ENCODE data around the gene TSGA10. TPM values are rescaled to one million over a fixed set of nuclear protein-coding genes. Genes with fewer than 3 reads are reported as not detected.
"Not testable (repeated sequence)": the region's sequence is repeated elsewhere in the genome, so short reads cannot be mapped to it uniquely, and the experiment has no call there.

TSGA10 gene
- total RNA-seq, 1 donor from 2014 or later = 3.3 TPM

DNA sequence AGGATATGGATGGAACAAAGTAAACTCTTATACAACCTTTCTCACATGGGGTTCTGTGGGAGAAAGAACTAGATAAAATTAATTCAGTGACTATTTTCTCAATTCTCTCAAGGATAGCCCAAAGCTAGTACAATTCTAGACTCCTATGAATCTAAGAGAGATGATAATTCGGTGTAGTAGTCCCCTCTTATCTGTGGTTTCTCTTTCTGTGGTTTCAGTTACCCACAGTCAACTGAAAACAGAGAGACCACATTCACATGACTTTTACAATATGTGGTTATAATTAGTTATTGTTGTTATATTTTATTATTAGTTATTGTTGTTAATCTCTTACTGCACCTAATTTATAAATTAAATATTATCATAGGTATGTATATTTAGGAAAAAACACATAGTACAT lies 66.7 kb downstream of the TSGA10 start:
- DNase-seq (ENCODE audit: missing footprints) = no peak
- ATAC-seq = no peak
- intact Hi-C loops (cut with DNase I) = no loop called here

DNA sequence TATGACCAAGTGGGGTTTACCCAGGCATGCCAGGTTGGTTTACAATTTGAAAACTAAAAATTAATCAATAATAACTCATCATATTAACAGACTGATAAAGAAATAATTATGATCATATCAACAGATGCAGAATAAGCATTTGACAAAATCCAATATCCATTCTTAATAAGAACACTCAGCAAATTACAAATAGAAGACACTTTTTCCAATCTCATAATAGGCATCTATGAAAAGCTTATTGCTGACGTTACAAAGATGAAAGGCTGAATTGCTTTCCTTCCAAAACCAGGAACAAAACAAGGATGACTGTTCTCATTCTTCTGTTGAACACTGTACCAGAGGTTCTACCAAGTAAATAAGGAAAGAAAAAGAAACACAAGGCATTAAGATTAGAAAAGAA lies 68.4 kb downstream of the TSGA10 start:
- DNase-seq (ENCODE audit: missing footprints) (no peak), ATAC-seq (no peak)
- intact Hi-C loops (cut with DNase I) = no loop called here

DNA sequence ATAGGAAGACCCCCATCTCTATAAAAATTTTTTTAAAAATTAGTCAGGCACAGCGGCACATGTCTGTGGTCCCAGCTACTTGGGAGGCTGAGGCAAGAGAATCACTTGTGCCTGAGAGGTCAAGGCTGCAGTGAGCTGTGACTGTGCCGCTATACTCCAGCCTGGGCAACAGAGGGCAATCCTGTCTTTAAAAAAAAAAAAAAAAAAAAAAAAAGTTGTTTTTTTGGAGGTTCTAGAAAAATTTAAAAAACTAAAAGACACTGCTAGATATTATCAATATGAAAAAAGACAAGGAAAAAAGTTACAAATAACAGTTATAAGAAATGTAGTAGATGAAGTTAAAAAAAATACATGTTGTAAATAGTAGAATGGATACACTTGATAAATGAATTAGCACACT lies 69.3 kb downstream of the TSGA10 start:
- ATAC-seq (no peak), DNase-seq (ENCODE audit: missing footprints) (no peak)
- intact Hi-C loops (cut with DNase I) = no loop called here

DNA sequence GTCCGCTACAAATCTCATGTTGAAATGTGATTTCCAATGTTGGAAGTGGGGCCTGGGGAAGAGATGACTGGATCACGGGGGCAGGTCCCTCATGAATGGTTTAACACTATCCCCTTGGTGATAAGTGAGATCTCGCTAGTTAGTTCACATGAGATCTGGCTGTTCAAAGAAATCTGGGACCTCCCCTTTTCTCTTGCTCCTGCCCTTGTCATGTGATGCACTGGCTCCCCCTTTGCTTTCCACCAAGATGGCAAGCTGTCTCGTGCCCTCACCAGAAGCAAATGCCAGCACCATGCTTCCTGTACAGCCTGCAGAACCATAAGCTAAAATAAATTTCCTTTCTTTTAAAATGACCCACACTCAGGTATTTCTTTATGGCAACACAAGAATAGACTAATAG lies 70.5 kb downstream of the TSGA10 start:
- ATAC-seq = no peak
- DNase-seq (ENCODE audit: missing footprints) = no peak
- intact Hi-C loops (cut with DNase I) = no loop called here

- DNase-seq (ENCODE audit: missing footprints) (no peak), ATAC-seq (no peak)
- intact Hi-C loops (cut with DNase I) = no loop called here
Observed at GRCh38 chr2:99081891-99082290, 72.9 kb downstream of the TSGA10 start.

DNA sequence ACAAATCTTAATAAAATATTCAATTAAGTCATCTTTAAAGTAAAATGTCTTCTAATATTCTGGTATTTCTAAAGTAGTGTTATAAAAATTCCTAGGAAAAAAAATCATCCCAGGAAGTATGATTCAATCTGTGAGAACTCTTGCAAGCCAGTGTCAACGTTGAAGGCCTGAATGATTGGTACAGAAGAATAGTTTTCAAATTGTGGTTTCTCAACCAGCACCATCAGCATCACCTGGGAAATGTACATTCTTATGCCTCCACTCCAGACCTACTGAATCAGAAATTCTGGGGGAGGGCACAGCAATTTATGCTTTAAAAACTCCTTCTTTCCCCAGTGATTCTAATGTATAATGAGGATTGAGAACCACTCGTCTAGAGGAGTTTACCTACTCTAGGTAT lies 75.5 kb downstream of the TSGA10 start:
- DNase-seq (ENCODE audit: missing footprints) (no peak), ATAC-seq (no peak)
- intact Hi-C loops (cut with DNase I) = no loop called here

- intact Hi-C loops (cut with DNase I) = no loop called here
- no peak for DNase-seq (ENCODE audit: missing footprints)
- ATAC-seq = no peak
Observed at GRCh38 chr2:99072551-99072950, 82.2 kb downstream of the TSGA10 start.

GRCh38 chr2:99067871-99068625 lies 86.7 kb downstream of the TSGA10 start:
- ATAC-seq (no peak), DNase-seq (ENCODE audit: missing footprints) (no peak)
- intact Hi-C loops (cut with DNase I) = no loop called here

- intact Hi-C loops (cut with DNase I) = no loop called here
- peak; percentile 64 for ATAC-seq
- DNase-seq (ENCODE audit: missing footprints) = no peak
Observed at GRCh38 chr2:99066075-99066958, 88.4 kb downstream of the TSGA10 start.

GRCh38 chr2:99049187-99049586 lies 105.6 kb downstream of the TSGA10 start:
- not testable (repeated sequence) for DNase-seq (ENCODE audit: missing footprints); ATAC-seq

DNA sequence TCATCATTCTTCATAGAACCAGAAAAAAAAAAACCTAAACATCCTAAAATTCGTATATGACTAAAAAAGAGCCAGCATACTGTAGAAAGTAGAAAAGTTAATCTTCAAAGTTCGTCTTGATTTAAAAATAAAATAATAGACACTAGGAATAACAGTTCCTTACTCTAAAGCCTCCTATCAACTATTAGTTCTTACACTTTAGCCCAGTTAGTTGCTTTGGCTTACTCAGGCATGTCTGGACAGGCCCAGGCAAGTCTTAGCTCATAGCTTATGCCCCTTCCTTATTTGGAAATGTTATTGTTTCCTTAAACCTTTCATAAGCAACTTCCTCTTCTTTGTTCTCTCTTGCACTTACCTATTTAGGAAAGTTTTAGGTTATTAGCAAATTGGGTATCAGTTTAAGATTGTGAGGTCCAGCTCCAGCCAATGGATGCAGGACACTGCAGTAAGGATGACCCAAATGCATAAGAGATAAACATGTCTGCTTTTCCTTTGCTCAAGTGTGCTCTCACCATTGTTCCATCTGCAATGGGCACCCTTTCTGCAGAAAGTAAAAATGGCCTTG lies 113.9 kb downstream of the TSGA10 start:
- DNase-seq (ENCODE audit: missing footprints); ATAC-seq; intact Hi-C loops (cut with DNase I): not testable (repeated sequence)

More at GRCh38 chr2:99049187-99049586, 105.6 kb downstream of the TSGA10 start:
- intact Hi-C loops (cut with DNase I) = not testable (repeated sequence)

- intact Hi-C loops (cut with DNase I) = no loop called here
- no peak for DNase-seq (ENCODE audit: missing footprints)
- no peak for ATAC-seq
Observed at GRCh38 chr2:99035920-99036319, 118.8 kb downstream of the TSGA10 start.

GRCh38 chr2:99032786-99033185 lies 122.0 kb downstream of the TSGA10 start:
- intact Hi-C loops (cut with DNase I) = no loop called here
- ATAC-seq = no peak
- DNase-seq (ENCODE audit: missing footprints) = no peak

DNA sequence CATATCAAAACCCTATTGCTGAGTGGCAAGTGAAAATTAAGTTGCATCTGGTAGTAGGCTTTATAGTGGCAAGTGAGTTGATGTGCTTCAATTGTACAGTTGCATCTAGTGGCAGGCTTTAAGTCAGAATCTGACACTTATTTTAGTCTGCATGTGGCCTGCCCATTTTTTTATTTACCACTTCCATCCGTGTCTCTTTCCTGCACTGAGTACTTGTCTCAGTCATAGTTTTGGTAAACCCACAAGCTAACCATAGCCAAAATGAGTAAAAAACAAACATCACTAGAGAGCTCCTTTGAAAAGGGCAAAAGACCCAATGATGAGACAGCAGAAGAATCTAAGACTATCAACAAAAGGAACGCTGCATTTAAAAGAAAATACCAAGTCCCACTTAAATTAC lies 122.7 kb downstream of the TSGA10 start:
- DNase-seq (ENCODE audit: missing footprints) = no peak
- intact Hi-C loops (cut with DNase I) = no loop called here
- no peak for ATAC-seq

DNA sequence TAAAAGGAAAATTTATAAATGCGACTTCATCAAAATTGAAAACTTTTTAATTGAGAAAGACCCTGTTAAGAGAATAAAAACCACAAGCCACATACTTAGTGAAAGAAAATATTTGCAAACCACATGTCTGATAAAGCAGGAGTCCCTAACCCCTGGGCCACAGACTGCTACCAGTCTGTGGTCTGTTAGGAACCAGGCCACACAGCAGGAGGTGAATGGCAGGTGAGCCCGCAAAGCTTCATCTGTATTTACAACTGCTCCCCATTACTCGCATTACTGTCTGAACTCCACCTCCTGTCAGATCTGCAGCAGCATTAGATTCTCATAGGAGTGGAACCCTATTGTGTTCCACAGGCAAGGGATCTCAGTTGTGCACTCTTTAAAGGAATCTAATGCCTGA lies 123.3 kb downstream of the TSGA10 start:
- intact Hi-C loops (cut with DNase I) = no loop called here
- DNase-seq (ENCODE audit: missing footprints) = no peak
- ATAC-seq = no peak

- DNase-seq (ENCODE audit: missing footprints) (no peak), ATAC-seq (no peak)
- intact Hi-C loops (cut with DNase I) = no loop called here
Observed at GRCh38 chr2:99028558-99028957, 126.2 kb downstream of the TSGA10 start.

- intact Hi-C loops (cut with DNase I) = no loop called here
- no peak for DNase-seq (ENCODE audit: missing footprints)
- ATAC-seq = no peak
Observed at GRCh38 chr2:99027856-99028255, 126.9 kb downstream of the TSGA10 start.

DNA sequence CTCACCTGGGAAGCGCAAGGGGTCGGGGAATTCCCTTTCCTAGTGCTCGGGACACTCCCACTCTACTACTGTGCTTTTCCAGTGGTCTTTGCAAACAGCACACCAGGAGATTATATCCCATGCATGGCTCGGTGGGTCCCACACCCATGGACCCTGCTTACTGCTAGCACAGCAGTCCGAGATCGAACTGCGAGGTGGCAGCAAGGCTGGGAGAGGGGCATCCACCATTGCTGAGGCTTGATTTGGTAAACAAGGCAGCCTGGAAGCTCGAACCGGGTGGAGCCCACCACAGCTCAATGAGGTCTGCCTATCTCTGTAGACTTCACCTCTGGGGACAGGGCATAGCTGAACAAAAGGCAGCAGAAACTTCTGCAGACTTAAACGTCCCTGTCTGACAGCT lies 154.0 kb downstream of the TSGA10 start:
- ATAC-seq = no peak
- intact Hi-C loops (cut with DNase I) = no loop called here
- DNase-seq (ENCODE audit: missing footprints) = peak; percentile 51

- ATAC-seq; DNase-seq (ENCODE audit: missing footprints); intact Hi-C loops (cut with DNase I): not testable (repeated sequence)
Observed at GRCh38 chr2:98988695-98989094, 166.0 kb downstream of the TSGA10 start.

Data from Right ventricle myocardium inferior (tissue), 1 donor.